ENCODE measurements around the gene RNASEH2B. TPM values are rescaled to one million over a fixed set of nuclear protein-coding genes. Genes with fewer than 3 reads are reported as not detected.

RNASEH2B gene
- total RNA-seq, 4 donors from 2014 or later, result 11.1 to 45.0 (median 31.8) TPM

GRCh38 chr13:50919277-50919676, 9.7 kb downstream of the RNASEH2B start:
- DNase-seq, result no peak
- WGBS, 2 donors, result 45 to 72% methylated on average over 2 of the region's 2 CpGs
- Histone ChIP-seq H3K27me3 (no peaks in the 10 kb centered on the region), H3K36me3 (no peaks in the 10 kb centered on the region), H3K9me3 (peaks cover 0 to 32% (median 21%) of the 10 kb centered on the region in 3 donors), H3K4me3 (no peak overlapping the region), H3K27ac (no peak overlapping the region), H3K4me1 (peaks cover 0 to 45% (median 14%) of the 10 kb centered on the region in 3 donors)
- TF ChIP-seq POLR2A (IDR thresholded peaks at IDR 0.05) (no peak), CTCF (IDR thresholded peaks at IDR 0.05) (no peak)
- intact Hi-C loops (cut with DNase I), result loop anchor here (10.0 kb wide), 1 partner anchor 834 kb away; no protein-coding TSS in a partner anchor

- H3K9me3 ChIP-seq, result peaks cover 0 to 38% (median 33%) of the 10 kb centered on the region in 3 donors
- H3K27me3 ChIP-seq, result no peaks in the 10 kb centered on the region
- H3K4me3 ChIP-seq, result no peak overlapping the region
- H3K36me3 ChIP-seq, result no peaks in the 10 kb centered on the region
- TF ChIP-seq POLR2A (IDR thresholded peaks at IDR 0.05), result no peak
- TF ChIP-seq CTCF (IDR thresholded peaks at IDR 0.05), result no peak
- intact Hi-C loops (cut with DNase I), result no loop called here
- H3K4me1 ChIP-seq, result peaks cover 0 to 27% (median 12%) of the 10 kb centered on the region in 3 donors
- DNase-seq, result no peak
- 84 to 89% methylated on average over 1 of the region's 1 CpG for WGBS, 2 donors
- no peak overlapping the region for H3K27ac ChIP-seq
Measured at GRCh38 chr13:50921706-50922105, 12.1 kb downstream of the RNASEH2B start.

- Histone ChIP-seq H3K4me3 (no peak overlapping the region), H3K27ac (no peak overlapping the region), H3K27me3 (no peaks in the 10 kb centered on the region), H3K36me3 (no peaks in the 10 kb centered on the region), H3K4me1 (peaks cover 0 to 16% (median 0%) of the 10 kb centered on the region in 3 donors), H3K9me3 (peaks cover 0 to 38% (median 33%) of the 10 kb centered on the region in 3 donors)
- 70% methylated on average over 1 of the region's 1 CpG for WGBS, 2 donors
- intact Hi-C loops (cut with DNase I), result no loop called here
- DNase-seq, result no peak
- TF ChIP-seq CTCF (IDR thresholded peaks at IDR 0.05) (no peak), POLR2A (IDR thresholded peaks at IDR 0.05) (no peak)
Measured at GRCh38 chr13:50923272-50923671, 13.7 kb downstream of the RNASEH2B start.

- H3K27ac ChIP-seq, result no peak overlapping the region
- H3K4me3 ChIP-seq, result no peak overlapping the region
- no peaks in the 10 kb centered on the region for H3K27me3 ChIP-seq
- peaks cover 0 to 38% (median 33%) of the 10 kb centered on the region in 3 donors for H3K9me3 ChIP-seq
- H3K4me1 ChIP-seq, result peaks cover 0 to 16% (median 0%) of the 10 kb centered on the region in 3 donors
- no peaks in the 10 kb centered on the region for H3K36me3 ChIP-seq
- intact Hi-C loops (cut with DNase I), result no loop called here
- no peak for DNase-seq
- no peak for TF ChIP-seq POLR2A (IDR thresholded peaks at IDR 0.05)
- no peak for TF ChIP-seq CTCF (IDR thresholded peaks at IDR 0.05)
Measured at GRCh38 chr13:50924025-50924424, 14.4 kb downstream of the RNASEH2B start.

- whole genome bisulfite sequencing, 2 donors, result 69 to 80% methylated on average over 2 of the region's 2 CpGs
- TF ChIP-seq POLR2A (IDR thresholded peaks at IDR 0.05) (no peak), CTCF (IDR thresholded peaks at IDR 0.05) (no peak)
- no peak overlapping the region for H3K27ac ChIP-seq
Measured at GRCh38 chr13:50927701-50928100, 18.1 kb downstream of the RNASEH2B start.

More at GRCh38 chr13:50927701-50928100, 18.1 kb downstream of the RNASEH2B start:
- intact Hi-C loops (cut with DNase I), result no loop called here
- no peak for DNase-seq
- Histone ChIP-seq H3K4me1 (peaks cover 0 to 20% (median 0%) of the 10 kb centered on the region in 3 donors), H3K36me3 (peaks cover 0 to 8% (median 0%) of the 10 kb centered on the region in 3 donors), H3K27me3 (no peaks in the 10 kb centered on the region), H3K4me3 (no peak overlapping the region), H3K9me3 (peaks cover 0 to 28% (median 21%) of the 10 kb centered on the region in 3 donors)
